GM23248 (cell line): Measurements from ENCODE around the gene POU2F1.

ENCODE experiments used
- EZH2 ChIP-seq: fragments of 200-600 bp; sonication (generic); IDR thresholded peaks from 2 replicates; pipeline ENCODE4 v1.6.1; 2018; ENCODE audit warnings: antibody characterized with exemption, mild to moderate bottlenecking; ENCODE audit not compliant: insufficient read depth, poor library complexity, severe bottlenecking
- EZH2phosphoT487 ChIP-seq: fragments of 200-600 bp; sonication (generic); IDR thresholded peaks from 2 replicates; pipeline ENCODE4 v1.6.1; 2018; ENCODE audit warnings: antibody characterized with exemption, moderate library complexity, mild to moderate bottlenecking, low read depth; ENCODE audit not compliant: insufficient read depth

GRCh38 chr1:167263344-167263743 lies 42.7 kb downstream of the POU2F1 start:
- TF ChIP-seq EZH2phosphoT487 (no peak), EZH2 (no peak)
